HG03432 (cell line): Measurements from ENCODE around the gene CPVL.

Experiments
- ATAC-seq: cut with Tn5 transposase; IDR thresholded peaks from one replicate; pipeline ENCODE4 v1.9.1; 2021; ENCODE audit warnings: mild to moderate bottlenecking, moderate library complexity; ENCODE audit not compliant: unreplicated experiment

Gene CPVL

GRCh38 chr7:29007127-29007526, 139.2 kb downstream of the CPVL start:
- no peak for ATAC-seq

GRCh38 chr7:29005829-29006228, 140.5 kb downstream of the CPVL start:
- ATAC-seq: no peak

- ATAC-seq: no peak
Measured at GRCh38 chr7:29005406-29005805, 140.9 kb downstream of the CPVL start.

- ATAC-seq: no peak
Measured at GRCh38 chr7:29003703-29004102, 142.6 kb downstream of the CPVL start.

- ATAC-seq: no peak
Measured at GRCh38 chr7:29000717-29001076, 145.6 kb downstream of the CPVL start.

GRCh38 chr7:28999895-29000716, 146.2 kb downstream of the CPVL start:
- no peak for ATAC-seq

- ATAC-seq: no peak
Measured at GRCh38 chr7:28999427-28999826, 146.9 kb downstream of the CPVL start.

- no peak for ATAC-seq
Measured at GRCh38 chr7:28998105-28998504, 148.2 kb downstream of the CPVL start.

- no peak for ATAC-seq
Measured at GRCh38 chr7:28996836-28997235, 149.5 kb downstream of the CPVL start.

- ATAC-seq: no peak
Measured at GRCh38 chr7:28993371-28993770, 153.0 kb downstream of the CPVL start.

GRCh38 chr7:28992798-28993197, 153.5 kb downstream of the CPVL start:
- no peak for ATAC-seq

GRCh38 chr7:28990200-28990960, 156.0 kb downstream of the CPVL start:
- no peak for ATAC-seq

GRCh38 chr7:28989211-28989980, 156.9 kb downstream of the CPVL start:
- no peak for ATAC-seq

GRCh38 chr7:28988810-28989209, 157.5 kb downstream of the CPVL start:
- no peak for ATAC-seq

- no peak for ATAC-seq
Measured at GRCh38 chr7:28988091-28988490, 158.2 kb downstream of the CPVL start.

- ATAC-seq: no peak
Measured at GRCh38 chr7:28986765-28987110, 159.6 kb downstream of the CPVL start.

- no peak for ATAC-seq
Measured at GRCh38 chr7:28986028-28986764, 160.1 kb downstream of the CPVL start.

GRCh38 chr7:28984631-28985030, 161.7 kb downstream of the CPVL start:
- no peak for ATAC-seq

GRCh38 chr7:28984217-28984616, 162.1 kb downstream of the CPVL start:
- ATAC-seq: no peak

GRCh38 chr7:28983396-28984190, 162.7 kb downstream of the CPVL start:
- no peak for ATAC-seq
